C4-2B (cell line): ENCODE data around the gene GSK3B.

Experiments used
- ZFX ChIP-seq: fragments of 450-650 bp; IDR thresholded peaks from 2 replicates; pipeline ENCODE4 v1.6.1; 2017
- TF ChIP-seq, protein P1 (sequence below): fragments of 450-650 bp; conservative IDR thresholded peaks from 2 replicates; pipeline ENCODE4 v1.5.1; 2017; ENCODE audit warnings: mild to moderate bottlenecking

DNA sequence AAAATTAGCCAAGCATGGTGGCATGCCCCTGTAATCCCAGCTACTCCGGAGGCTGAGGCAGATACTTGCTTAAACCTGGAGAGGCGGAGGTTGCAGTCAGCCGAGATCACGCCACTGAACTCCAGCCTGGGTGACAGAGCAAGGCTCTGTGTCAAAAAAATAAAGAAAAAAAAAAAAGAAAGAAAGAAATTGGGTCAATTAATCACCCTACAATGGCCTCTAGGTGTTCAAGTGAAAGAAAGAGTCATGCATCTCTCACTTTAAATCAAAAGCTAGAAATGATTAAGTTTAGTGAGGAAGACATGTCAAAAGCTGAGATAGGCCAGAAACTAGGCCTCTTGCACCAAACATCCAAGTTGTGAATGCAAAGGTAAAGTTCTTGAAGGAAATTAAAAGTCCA lies 44.9 kb upstream of the GSK3B start:
- TF ChIP-seq, protein P1, sequence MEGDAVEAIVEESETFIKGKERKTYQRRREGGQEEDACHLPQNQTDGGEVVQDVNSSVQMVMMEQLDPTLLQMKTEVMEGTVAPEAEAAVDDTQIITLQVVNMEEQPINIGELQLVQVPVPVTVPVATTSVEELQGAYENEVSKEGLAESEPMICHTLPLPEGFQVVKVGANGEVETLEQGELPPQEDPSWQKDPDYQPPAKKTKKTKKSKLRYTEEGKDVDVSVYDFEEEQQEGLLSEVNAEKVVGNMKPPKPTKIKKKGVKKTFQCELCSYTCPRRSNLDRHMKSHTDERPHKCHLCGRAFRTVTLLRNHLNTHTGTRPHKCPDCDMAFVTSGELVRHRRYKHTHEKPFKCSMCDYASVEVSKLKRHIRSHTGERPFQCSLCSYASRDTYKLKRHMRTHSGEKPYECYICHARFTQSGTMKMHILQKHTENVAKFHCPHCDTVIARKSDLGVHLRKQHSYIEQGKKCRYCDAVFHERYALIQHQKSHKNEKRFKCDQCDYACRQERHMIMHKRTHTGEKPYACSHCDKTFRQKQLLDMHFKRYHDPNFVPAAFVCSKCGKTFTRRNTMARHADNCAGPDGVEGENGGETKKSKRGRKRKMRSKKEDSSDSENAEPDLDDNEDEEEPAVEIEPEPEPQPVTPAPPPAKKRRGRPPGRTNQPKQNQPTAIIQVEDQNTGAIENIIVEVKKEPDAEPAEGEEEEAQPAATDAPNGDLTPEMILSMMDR, result no peak
- TF ChIP-seq ZFX, result no peak
